ENCODE results near the gene ZNF746.

- TF ChIP-seq, protein P1, sequence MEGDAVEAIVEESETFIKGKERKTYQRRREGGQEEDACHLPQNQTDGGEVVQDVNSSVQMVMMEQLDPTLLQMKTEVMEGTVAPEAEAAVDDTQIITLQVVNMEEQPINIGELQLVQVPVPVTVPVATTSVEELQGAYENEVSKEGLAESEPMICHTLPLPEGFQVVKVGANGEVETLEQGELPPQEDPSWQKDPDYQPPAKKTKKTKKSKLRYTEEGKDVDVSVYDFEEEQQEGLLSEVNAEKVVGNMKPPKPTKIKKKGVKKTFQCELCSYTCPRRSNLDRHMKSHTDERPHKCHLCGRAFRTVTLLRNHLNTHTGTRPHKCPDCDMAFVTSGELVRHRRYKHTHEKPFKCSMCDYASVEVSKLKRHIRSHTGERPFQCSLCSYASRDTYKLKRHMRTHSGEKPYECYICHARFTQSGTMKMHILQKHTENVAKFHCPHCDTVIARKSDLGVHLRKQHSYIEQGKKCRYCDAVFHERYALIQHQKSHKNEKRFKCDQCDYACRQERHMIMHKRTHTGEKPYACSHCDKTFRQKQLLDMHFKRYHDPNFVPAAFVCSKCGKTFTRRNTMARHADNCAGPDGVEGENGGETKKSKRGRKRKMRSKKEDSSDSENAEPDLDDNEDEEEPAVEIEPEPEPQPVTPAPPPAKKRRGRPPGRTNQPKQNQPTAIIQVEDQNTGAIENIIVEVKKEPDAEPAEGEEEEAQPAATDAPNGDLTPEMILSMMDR (IDR thresholded peaks at IDR 0.05), result no peak
- TF ChIP-seq POLR2A (IDR thresholded peaks at IDR 0.05), result no peak
These were observed 38.4 kb downstream of the ZNF746 start for GRCh38 chr7:149459201-149459539.

Measured in prostate gland (tissue), 2 donors.